ENCODE measurements around the gene PRKCB.

PRKCB gene

GRCh38 chr16:23836404-23837311 lies 875 bp downstream of the PRKCB start:
- DNase-seq: no peak

GRCh38 chr16:23837553-23838308 lies 1.9 kb downstream of the PRKCB start:
- no peak for DNase-seq

GRCh38 chr16:23838485-23839142 lies 2.8 kb downstream of the PRKCB start:
- DNase-seq: no peak

- DNase-seq: no peak
Observed at GRCh38 chr16:23840310-23840709, 4.5 kb downstream of the PRKCB start.

- DNase-seq: no peak
Observed at GRCh38 chr16:23842137-23842600, 6.4 kb downstream of the PRKCB start.

GRCh38 chr16:23843143-23843542 lies 7.4 kb downstream of the PRKCB start:
- no peak for DNase-seq

GRCh38 chr16:23847251-23847650 lies 11.5 kb downstream of the PRKCB start:
- DNase-seq: no peak

- DNase-seq: no peak
Observed at GRCh38 chr16:23847948-23848347, 12.2 kb downstream of the PRKCB start.

- DNase-seq: no peak
Observed at GRCh38 chr16:23848958-23849357, 13.2 kb downstream of the PRKCB start.

GRCh38 chr16:23852794-23853562 lies 17.2 kb downstream of the PRKCB start:
- no peak for DNase-seq

- DNase-seq: no peak
Observed at GRCh38 chr16:23855010-23855409, 19.2 kb downstream of the PRKCB start.

GRCh38 chr16:23856251-23856709 lies 20.5 kb downstream of the PRKCB start:
- DNase-seq: no peak

- DNase-seq: no peak
Observed at GRCh38 chr16:23857256-23857880, 21.6 kb downstream of the PRKCB start.

GRCh38 chr16:23857881-23858269 lies 22.1 kb downstream of the PRKCB start:
- no peak for DNase-seq

GRCh38 chr16:23858542-23858941 lies 22.8 kb downstream of the PRKCB start:
- DNase-seq: no peak

- no peak for DNase-seq
Observed at GRCh38 chr16:23859713-23860269, 24.0 kb downstream of the PRKCB start.

- no peak for DNase-seq
Observed at GRCh38 chr16:23861874-23862273, 26.1 kb downstream of the PRKCB start.

- no peak for DNase-seq
Observed at GRCh38 chr16:23862556-23862955, 26.8 kb downstream of the PRKCB start.

GRCh38 chr16:23863511-23864422 lies 28.0 kb downstream of the PRKCB start:
- no peak for DNase-seq

- DNase-seq: no peak
Observed at GRCh38 chr16:23865853-23866252, 30.1 kb downstream of the PRKCB start.

GRCh38 chr16:23866621-23867020 lies 30.8 kb downstream of the PRKCB start:
- DNase-seq: no peak

Measured in NCI-H2081 treated with DMSO at 0.1 percent for 48 hours (cell line).